Measurements from ENCODE around the gene CNN2.

The CNN2 gene

DNA sequence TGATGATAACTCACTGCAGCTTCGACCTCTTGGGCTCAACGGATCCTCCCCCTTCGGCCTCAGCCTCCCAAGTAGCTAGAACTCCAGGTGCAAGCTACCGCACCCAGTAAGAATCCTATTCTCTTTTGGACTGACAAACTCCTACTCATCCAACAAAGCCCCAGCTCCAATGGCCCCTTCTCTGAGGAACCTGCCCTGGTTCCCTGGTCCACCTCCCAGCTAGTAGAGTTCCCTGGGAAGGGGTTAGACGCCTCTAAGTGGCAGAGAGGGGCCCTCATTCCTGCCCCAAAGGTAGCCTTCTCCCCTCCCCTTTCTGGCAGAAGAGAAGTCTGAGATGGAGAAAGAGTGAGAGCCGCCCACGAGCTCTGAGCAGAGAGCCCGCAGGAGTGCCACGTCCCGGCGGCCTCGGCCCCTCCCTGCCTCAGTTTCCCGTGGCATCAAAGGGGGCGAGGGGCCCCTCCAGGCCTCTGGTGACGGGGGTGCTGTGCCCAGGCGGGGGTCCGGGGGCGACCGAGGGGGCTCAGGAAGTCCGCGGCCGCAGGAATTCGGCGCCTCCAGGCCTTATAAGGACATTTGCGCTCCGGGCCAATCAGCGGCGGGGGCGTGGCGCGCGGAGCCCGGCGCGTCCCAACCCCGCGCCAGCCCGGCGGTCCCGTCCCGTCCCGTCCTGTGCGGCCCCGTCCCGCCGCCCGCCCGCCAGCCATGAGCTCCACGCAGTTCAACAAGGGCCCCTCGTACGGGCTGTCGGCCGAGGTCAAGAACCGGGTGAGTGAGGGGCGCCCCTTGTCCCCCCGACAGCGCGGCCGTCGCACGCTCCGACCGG, at the start of gene CNN2:
TSS of gene CNN2 (plus strand) at position 649 of the 823 bp plus-strand sequence. CDS start at position 703, 54 bp downstream.
- peak; percentile 84 for DNase-seq (ENCODE audit: low read depth, low spot score)
- in situ Hi-C loops (cut with HindIII; ENCODE audit: low sequenced_read_pairs): no loop called here
- TF ChIP-seq, protein P1, sequence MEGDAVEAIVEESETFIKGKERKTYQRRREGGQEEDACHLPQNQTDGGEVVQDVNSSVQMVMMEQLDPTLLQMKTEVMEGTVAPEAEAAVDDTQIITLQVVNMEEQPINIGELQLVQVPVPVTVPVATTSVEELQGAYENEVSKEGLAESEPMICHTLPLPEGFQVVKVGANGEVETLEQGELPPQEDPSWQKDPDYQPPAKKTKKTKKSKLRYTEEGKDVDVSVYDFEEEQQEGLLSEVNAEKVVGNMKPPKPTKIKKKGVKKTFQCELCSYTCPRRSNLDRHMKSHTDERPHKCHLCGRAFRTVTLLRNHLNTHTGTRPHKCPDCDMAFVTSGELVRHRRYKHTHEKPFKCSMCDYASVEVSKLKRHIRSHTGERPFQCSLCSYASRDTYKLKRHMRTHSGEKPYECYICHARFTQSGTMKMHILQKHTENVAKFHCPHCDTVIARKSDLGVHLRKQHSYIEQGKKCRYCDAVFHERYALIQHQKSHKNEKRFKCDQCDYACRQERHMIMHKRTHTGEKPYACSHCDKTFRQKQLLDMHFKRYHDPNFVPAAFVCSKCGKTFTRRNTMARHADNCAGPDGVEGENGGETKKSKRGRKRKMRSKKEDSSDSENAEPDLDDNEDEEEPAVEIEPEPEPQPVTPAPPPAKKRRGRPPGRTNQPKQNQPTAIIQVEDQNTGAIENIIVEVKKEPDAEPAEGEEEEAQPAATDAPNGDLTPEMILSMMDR (IDR thresholded peaks at IDR 0.05; ENCODE audit: low read depth, low read length): no peak
- H3K4me3 ChIP-seq (ENCODE audit: low read depth, low read length): peak within 1 kb of the TSS; percentile 100

DNA sequence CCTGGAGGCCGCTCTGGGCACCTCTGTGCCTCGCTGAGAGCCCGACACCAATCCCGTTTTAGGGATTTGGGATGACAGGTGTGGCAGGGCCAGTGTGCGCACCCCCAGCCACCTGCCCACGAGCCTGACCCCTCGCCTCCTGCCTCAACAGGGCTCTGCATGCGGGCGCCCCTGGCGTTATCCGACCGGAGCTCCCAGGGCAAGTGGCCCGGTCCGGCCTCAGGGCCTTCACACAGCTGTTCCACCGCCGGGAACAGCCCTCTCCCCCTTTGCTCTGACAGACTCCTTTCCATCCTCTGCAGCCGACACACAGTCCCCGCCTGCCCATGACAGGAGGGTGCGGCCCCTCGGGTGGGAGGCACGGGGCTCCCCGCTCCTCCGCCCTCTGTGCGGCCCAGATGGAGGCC, 49.3 kb upstream of the CNN2 start:
- TF ChIP-seq, protein P1 (IDR thresholded peaks at IDR 0.05; ENCODE audit: low read depth, low read length): no peak
- no peak overlapping the region for H3K4me3 ChIP-seq (ENCODE audit: low read depth, low read length)
- no peak for DNase-seq (ENCODE audit: low read depth, low spot score)
- in situ Hi-C loops (cut with HindIII; ENCODE audit: low sequenced_read_pairs): no loop called here

DNA sequence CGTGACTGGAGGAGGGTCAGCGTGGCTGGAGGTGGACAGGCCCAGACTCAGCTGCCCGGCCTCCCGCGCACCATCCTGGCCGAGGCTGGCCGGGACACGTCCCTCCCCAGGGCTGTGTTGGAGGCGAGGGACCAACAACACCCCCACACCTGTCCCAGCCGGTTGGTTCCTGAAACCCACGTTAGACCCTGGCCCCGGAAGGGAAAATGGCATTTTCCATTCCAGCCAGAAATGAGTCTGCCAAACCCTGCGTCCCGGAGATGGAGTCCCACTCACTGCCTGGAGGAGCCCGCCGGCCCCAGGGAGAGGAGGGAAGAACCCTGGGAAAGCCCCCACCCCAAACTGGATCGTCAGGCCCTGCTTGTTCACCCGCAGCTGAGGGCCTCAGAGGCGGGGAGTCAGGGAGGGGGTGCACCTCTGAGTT, 47.1 kb upstream of the CNN2 start:
- DNase-seq (ENCODE audit: low read depth, low spot score): no peak
- no peak overlapping the region for H3K4me3 ChIP-seq (ENCODE audit: low read depth, low read length)
- TF ChIP-seq, protein P1 (IDR thresholded peaks at IDR 0.05; ENCODE audit: low read depth, low read length): no peak
- in situ Hi-C loops (cut with HindIII; ENCODE audit: low sequenced_read_pairs): no loop called here

DNA sequence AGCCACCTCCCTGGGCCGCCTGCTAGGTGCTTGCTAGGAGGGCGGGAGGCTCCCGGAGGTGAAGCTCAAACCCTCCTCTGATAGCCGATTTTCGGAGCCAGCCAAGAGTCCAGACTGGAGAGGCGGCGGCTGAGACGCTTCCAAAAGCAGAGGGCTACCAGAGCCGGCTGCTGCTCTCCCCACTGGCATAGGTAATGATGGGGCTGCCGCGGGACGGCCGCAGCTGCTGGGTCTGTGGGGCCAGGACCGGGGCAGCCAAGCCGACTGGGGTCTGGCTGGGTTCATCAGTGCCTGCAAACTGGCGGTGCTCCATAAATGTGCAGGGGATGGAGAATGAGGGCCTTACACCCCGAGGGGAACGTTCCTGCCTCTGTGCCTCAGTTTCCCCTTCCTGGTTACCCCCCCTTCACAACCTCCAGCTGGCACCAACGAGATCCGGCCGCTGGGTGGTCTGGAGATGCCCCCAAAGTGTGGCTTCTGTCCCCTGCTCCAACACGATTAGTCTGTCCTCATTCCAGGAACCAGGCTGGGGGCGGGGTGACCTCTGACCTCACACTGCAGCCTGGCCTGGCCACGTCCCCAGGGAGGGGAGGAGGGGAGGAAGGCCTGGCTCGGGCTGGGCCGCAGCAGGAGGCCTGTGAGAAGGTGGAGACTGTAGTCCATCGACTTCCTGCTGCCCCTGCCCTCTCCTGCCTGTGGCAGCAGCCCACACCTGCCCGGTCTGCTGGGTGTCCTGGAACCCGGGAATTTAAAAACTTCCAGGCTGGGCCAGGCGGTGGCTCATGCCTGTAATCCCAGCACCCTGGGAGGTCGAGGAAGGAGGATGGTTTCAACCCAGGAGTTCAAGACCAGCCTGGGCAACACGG, 46.0 kb upstream of the CNN2 start:
- no peak for DNase-seq (ENCODE audit: low read depth, low spot score)
- in situ Hi-C loops (cut with HindIII; ENCODE audit: low sequenced_read_pairs): no loop called here
- TF ChIP-seq, protein P1 (IDR thresholded peaks at IDR 0.05; ENCODE audit: low read depth, low read length): no peak
- no peak overlapping the region for H3K4me3 ChIP-seq (ENCODE audit: low read depth, low read length)

DNA sequence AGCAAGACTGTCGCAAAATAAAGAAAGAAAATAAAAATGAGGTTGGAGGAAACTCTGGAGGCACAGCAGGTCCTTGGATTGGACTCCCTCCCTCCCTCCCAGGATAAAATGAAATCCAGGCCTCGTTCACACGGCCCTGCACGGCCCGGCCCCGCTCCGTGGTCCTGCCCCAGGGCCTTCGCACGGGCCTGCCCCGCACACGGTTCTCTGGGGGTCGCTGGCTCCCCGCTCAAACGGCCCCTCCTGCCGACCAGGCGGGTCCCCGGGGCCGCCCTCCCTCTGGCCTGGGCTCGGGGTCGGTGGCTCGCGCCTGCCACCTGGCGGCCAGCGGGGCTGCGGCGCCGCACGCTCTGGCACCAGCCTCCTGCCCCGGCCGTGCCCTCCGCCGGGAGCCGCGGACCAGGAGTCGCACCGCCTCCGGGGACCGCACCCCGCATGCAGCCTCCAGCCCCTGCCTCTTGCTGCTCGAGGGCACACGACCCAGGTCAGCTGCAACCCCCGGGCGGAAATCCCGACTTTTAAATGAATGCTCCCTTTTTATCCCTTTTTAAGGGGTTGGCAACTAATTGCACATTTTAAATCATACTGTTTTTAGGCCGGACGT, 43.7 kb upstream of the CNN2 start:
- peak; percentile 47 for DNase-seq (ENCODE audit: low read depth, low spot score)
- peak overlapping the region; percentile 20 for H3K4me3 ChIP-seq (ENCODE audit: low read depth, low read length)
- TF ChIP-seq, protein P1 (IDR thresholded peaks at IDR 0.05; ENCODE audit: low read depth, low read length): peak; percentile 58
- in situ Hi-C loops (cut with HindIII; ENCODE audit: low sequenced_read_pairs): no loop called here
